A549 treated with dexamethasone at 1 μM for 4 hours (cell line): ENCODE measurements around the gene PPP2R2B. TPM values are rescaled to one million over a fixed set of nuclear protein-coding genes. Genes with fewer than 3 reads are reported as not detected.

ENCODE experiments used
- total RNA-seq: library from RNA; stranded (reverse); fragments of 200-300 nt; extraction: Qiagen RNA extraction; gene quantifications from 5 replicates; pipeline ENCODE4 v1.2.3, GENCODE V29; 2022

Gene PPP2R2B
- total RNA-seq = 0.08 to 0.15 TPM (median 0.12 TPM) in 4 of 5 replicates, not detected in the other

GRCh38 chr5:146878476-146879172, at the start of gene PPP2R2B:
TSS of gene PPP2R2B (minus strand) at chr5:146878757.

